Measurements from ENCODE around the gene EBF3.

- TF ChIP-seq POLR2AphosphoS5 (IDR thresholded peaks at IDR 0.05; ENCODE audit: low read depth, low read length), result no peak
- no peak for TF ChIP-seq REST (IDR thresholded peaks at IDR 0.05; ENCODE audit: insufficient read depth in 1 of 2, low read depth in 2 of 2, low read length in 2 of 2)
- no peak for TF ChIP-seq FOXP2 (optimal IDR thresholded peaks at IDR 0.05; ENCODE audit: borderline replicate concordance, extremely low read depth, extremely low read length, insufficient read depth)
These were observed 18.8 kb upstream of the EBF3 start for GRCh38 chr10:129982825-129983224.

Measured in PFSK-1 (cell line).